Measurements from ENCODE around the gene DHRSX. TPM values are rescaled to one million over a fixed set of nuclear protein-coding genes. Genes with fewer than 3 reads are reported as not detected.

Gene DHRSX
- total and polyA plus RNA-seq, 3 donors from 2014 or later, result 15.3 to 31.3 (median 29.2) TPM

DNA sequence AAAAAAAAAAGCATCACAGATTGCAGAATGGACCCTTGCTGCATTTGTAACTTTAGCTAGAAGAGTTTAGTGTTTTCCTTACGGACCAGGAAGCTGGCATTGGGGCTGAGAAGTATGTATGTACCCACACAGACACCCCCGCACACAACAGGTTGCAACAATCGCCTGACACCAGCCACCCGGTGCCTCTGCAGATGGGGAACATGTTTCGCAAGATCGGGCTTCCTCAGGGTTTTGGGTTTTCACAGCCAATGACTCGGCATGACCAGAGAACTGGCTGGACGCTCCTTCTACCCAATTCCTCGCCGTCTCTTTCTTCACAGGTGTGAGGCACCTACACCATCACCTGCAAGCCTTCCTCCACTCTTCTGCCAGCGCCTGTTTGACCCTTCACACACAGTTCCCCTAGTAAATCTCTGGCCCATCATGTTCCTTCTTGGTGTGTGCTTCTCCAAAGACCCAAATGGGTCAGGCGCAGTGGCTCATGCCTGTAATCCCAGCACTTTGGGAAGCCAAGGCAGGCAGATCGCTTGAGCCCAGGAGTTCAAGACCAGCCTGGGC, 70.4 kb downstream of the DHRSX start:
- intact Hi-C loops (cut with DNase I; ENCODE audit: low total_unique reads), result no loop called here
- Histone ChIP-seq H3K9me3 (no peaks in the 10 kb centered on the region), H3K36me3 (ENCODE audit: low read depth, missing control alignments) (no peaks in the 10 kb centered on the region), H3K4me1 (no peaks in the 10 kb centered on the region), H3K27ac (no peak overlapping the region), H3K4me3 (no peak overlapping the region), H3K27me3 (no peaks in the 10 kb centered on the region)
- 83 to 88% methylated on average over 13 of the region's 13 CpGs for WGBS, 2 donors
- DNase-seq, result no peak
- TF ChIP-seq, protein P1, sequence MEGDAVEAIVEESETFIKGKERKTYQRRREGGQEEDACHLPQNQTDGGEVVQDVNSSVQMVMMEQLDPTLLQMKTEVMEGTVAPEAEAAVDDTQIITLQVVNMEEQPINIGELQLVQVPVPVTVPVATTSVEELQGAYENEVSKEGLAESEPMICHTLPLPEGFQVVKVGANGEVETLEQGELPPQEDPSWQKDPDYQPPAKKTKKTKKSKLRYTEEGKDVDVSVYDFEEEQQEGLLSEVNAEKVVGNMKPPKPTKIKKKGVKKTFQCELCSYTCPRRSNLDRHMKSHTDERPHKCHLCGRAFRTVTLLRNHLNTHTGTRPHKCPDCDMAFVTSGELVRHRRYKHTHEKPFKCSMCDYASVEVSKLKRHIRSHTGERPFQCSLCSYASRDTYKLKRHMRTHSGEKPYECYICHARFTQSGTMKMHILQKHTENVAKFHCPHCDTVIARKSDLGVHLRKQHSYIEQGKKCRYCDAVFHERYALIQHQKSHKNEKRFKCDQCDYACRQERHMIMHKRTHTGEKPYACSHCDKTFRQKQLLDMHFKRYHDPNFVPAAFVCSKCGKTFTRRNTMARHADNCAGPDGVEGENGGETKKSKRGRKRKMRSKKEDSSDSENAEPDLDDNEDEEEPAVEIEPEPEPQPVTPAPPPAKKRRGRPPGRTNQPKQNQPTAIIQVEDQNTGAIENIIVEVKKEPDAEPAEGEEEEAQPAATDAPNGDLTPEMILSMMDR (IDR thresholded peaks at IDR 0.05), result no peak
- no peak for TF ChIP-seq POLR2A (IDR thresholded peaks at IDR 0.05)

DNA sequence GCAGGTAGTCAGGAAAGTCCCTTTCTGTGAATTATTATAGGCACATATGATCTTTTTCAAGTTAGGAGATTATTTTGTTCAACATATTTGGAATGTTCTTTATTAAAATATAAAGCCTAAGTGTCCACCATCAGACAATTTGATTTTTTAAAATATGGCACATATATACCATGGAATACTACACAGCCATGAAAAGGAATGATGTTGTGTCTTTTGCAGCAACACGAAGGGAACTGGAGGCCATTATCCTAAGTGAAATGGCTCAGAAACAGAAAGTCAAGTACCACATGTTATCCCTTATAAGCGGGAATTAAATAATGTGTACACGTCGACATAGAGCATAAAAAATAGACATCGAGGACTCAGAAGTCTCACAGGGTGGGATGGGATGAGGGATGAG, 73.0 kb downstream of the DHRSX start:
- Histone ChIP-seq H3K36me3 (ENCODE audit: low read depth, missing control alignments) (no peaks in the 10 kb centered on the region), H3K27ac (no peak overlapping the region), H3K9me3 (no peaks in the 10 kb centered on the region), H3K27me3 (no peaks in the 10 kb centered on the region), H3K4me1 (no peaks in the 10 kb centered on the region), H3K4me3 (no peak overlapping the region)
- DNase-seq, result no peak
- intact Hi-C loops (cut with DNase I; ENCODE audit: low total_unique reads), result no loop called here
- WGBS, 2 donors, result 92 to 94% methylated on average over 5 of the region's 5 CpGs
- TF ChIP-seq, protein P1 (IDR thresholded peaks at IDR 0.05), result no peak
- TF ChIP-seq POLR2A (IDR thresholded peaks at IDR 0.05), result no peak

DNA sequence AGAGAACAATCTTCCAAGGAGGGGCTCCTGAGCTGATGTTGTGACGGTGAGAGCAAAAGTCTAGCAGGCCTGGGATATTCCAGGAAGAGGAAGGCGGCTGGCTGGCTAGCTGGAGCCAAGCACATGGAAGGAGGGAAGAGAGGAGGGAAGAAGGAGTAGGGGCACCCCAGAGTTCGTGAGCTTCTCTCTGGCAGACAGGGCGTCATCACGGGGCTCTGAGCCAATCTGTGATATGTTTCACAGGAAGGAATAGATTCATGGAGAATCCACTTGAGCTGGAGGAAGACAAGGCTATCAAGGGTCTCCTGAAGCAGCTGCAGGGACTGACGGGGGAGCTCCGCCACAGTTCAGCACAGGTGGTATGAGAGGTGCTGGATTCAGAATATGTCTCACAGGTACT, 73.6 kb downstream of the DHRSX start:
- H3K4me3 ChIP-seq, result no peak overlapping the region
- no peaks in the 10 kb centered on the region for H3K36me3 ChIP-seq (ENCODE audit: low read depth, missing control alignments)
- H3K27me3 ChIP-seq, result no peaks in the 10 kb centered on the region
- intact Hi-C loops (cut with DNase I; ENCODE audit: low total_unique reads), result no loop called here
- DNase-seq, result peak; percentile 38
- TF ChIP-seq POLR2A (IDR thresholded peaks at IDR 0.05), result no peak
- H3K4me1 ChIP-seq, result no peaks in the 10 kb centered on the region
- no peak overlapping the region for H3K27ac ChIP-seq
- 55 to 77% methylated on average over 7 of the region's 7 CpGs for WGBS, 2 donors
- no peaks in the 10 kb centered on the region for H3K9me3 ChIP-seq

DNA sequence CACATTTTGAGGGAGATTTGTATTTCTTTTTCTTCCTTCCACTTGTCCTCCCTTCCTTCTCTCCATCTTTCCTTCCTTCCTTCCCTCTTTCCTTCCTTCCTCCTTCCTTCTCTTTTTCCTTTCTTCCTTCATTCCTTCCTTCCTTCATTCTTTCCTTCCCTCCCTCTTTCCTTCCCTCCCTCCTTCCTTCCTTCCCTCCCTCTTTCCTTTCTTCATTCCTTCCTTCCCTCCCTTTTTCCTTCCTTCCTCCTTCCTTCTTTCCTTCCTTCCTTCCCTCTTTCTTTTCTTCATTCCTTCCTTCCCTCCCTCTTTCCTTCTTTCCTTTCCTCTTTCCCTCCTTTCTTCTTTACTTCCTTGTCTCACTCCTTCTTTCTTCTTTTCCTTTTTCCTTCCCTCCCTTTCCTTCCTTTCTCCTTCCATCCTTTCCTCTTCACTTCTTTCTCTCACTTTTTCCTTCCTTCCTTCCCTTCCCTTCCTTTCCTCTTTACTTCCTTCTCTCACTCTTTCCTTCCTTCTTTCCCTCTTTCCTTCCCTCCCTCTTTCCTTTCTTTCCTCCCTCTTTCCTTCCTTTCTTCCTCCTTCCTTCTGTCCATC, 74.4 kb downstream of the DHRSX start:
- DNase-seq, result no peak
- TF ChIP-seq, protein P1 (IDR thresholded peaks at IDR 0.05), result no peak
- no peak for TF ChIP-seq POLR2A (IDR thresholded peaks at IDR 0.05)
- no peaks in the 10 kb centered on the region for H3K4me1 ChIP-seq
- intact Hi-C loops (cut with DNase I; ENCODE audit: low total_unique reads), result no loop called here
- no peak overlapping the region for H3K27ac ChIP-seq
- H3K9me3 ChIP-seq, result no peaks in the 10 kb centered on the region
- H3K36me3 ChIP-seq (ENCODE audit: low read depth, missing control alignments), result no peaks in the 10 kb centered on the region
- H3K4me3 ChIP-seq, result no peak overlapping the region
- no peaks in the 10 kb centered on the region for H3K27me3 ChIP-seq

DNA sequence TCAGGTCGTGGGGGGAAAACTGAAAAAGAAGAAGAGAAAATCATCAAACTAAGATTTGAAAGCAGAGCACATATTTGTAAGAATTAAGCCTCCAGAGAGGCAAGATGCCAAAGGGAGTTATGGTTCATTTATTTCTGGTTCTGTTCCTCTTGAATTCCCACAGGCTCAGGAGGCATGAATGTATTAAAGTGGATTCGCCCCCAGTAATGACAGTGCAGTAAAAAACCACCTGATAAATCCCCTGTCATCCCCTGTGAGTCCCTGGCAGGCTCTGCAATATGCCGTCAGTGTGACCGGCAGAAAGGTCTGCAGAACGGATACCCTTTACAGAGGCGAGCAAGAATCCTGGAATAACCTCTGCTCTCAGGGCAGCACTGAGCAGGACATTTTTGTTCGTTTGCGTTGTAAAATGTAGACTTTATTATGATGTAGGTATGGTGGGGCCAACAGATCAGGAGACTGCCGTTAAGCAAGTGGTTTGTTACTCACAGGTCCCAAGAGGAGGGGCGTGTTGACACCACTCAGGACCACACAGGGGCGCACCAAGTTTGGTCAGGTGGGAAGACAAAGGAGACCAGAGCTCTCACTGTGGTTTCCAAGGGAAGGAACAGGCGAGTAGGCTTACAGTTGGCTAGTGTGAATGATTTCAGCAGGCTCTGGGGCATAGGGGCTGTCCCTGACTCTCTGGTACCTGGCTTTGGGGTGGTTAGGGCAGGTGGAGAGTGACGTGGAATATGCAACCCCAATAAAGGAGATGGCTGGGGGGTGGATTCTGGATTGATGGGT, 75.3 kb downstream of the DHRSX start:
- H3K27ac ChIP-seq, result no peak overlapping the region
- 93% methylated on average over 13 of the region's 13 CpGs for WGBS, 2 donors
- H3K4me3 ChIP-seq, result no peak overlapping the region
- TF ChIP-seq, protein P1 (IDR thresholded peaks at IDR 0.05), result no peak
- TF ChIP-seq POLR2A (IDR thresholded peaks at IDR 0.05), result no peak
- H3K36me3 ChIP-seq (ENCODE audit: low read depth, missing control alignments), result no peaks in the 10 kb centered on the region
- no peaks in the 10 kb centered on the region for H3K9me3 ChIP-seq
- no peaks in the 10 kb centered on the region for H3K4me1 ChIP-seq
- no peak for DNase-seq
- H3K27me3 ChIP-seq, result no peaks in the 10 kb centered on the region
- intact Hi-C loops (cut with DNase I; ENCODE audit: low total_unique reads), result no loop called here

Data from testis (tissue), 3 donors.